ENCODE data around the gene SMLR1.

SMLR1 gene

GRCh38 chr6:130826442-130827246 lies 562 bp upstream of the SMLR1 start:
- no peaks in the 10 kb centered on the region for H3K36me3 ChIP-seq (replicated peaks; ENCODE audit: low read depth, low read length)
- H3K4me2 ChIP-seq (ENCODE audit: low read length), result no peak overlapping the region
- no peaks in the 10 kb centered on the region for H4K20me1 ChIP-seq (ENCODE audit: insufficient read depth, low read length)
- H2AFZ ChIP-seq (ENCODE audit: low read depth, low read length), result no peak overlapping the region
- TF ChIP-seq EZH2phosphoT487 (IDR thresholded peaks at IDR 0.05; ENCODE audit: low read depth) (no peak), CTCF (IDR thresholded peaks at IDR 0.05; ENCODE audit: low read depth, low read length) (no peak)
- H3K4me1 ChIP-seq (ENCODE audit: low read length), result peaks cover 6% of the 10 kb centered on the region; the same call in 1 of the 2 replicates
- no peaks in the 10 kb centered on the region for H3K27me3 ChIP-seq (ENCODE audit: low read depth, low read length)
- H3K79me2 ChIP-seq (ENCODE audit: low read length), result no peaks in the 10 kb centered on the region
- H3K9ac ChIP-seq (ENCODE audit: low read length), result no peak overlapping the region
- H3K27ac ChIP-seq (ENCODE audit: low read length), result no peak overlapping the region
- no peaks in the 10 kb centered on the region for H3K9me3 ChIP-seq (ENCODE audit: insufficient read depth, low read length)
- H3K4me3 ChIP-seq (ENCODE audit: low read length), result no peak overlapping the region

- Histone ChIP-seq H3K4me3 (ENCODE audit: low read length) (no peak overlapping the region), H3K36me3 (replicated peaks; ENCODE audit: low read depth, low read length) (no peaks in the 10 kb centered on the region), H3K27ac (ENCODE audit: low read length) (no peak overlapping the region), H3K9ac (ENCODE audit: low read length) (no peak overlapping the region), H2AFZ (ENCODE audit: low read depth, low read length) (no peak overlapping the region), H3K79me2 (ENCODE audit: low read length) (no peaks in the 10 kb centered on the region), H3K4me1 (ENCODE audit: low read length) (peaks cover 6% of the 10 kb centered on the region; the same call in 1 of the 2 replicates), H3K27me3 (ENCODE audit: low read depth, low read length) (no peaks in the 10 kb centered on the region), H4K20me1 (ENCODE audit: insufficient read depth, low read length) (no peaks in the 10 kb centered on the region), H3K9me3 (ENCODE audit: insufficient read depth, low read length) (no peaks in the 10 kb centered on the region), H3K4me2 (ENCODE audit: low read length) (no peak overlapping the region)
- TF ChIP-seq CTCF (IDR thresholded peaks at IDR 0.05; ENCODE audit: low read depth, low read length), result no peak
- TF ChIP-seq EZH2phosphoT487 (IDR thresholded peaks at IDR 0.05; ENCODE audit: low read depth), result no peak
These were observed 2.2 kb downstream of the SMLR1 start for GRCh38 chr6:130829333-130829910.

- no peaks in the 10 kb centered on the region for H3K9me3 ChIP-seq (ENCODE audit: insufficient read depth, low read length)
- no peaks in the 10 kb centered on the region for H4K20me1 ChIP-seq (ENCODE audit: insufficient read depth, low read length)
- H3K79me2 ChIP-seq (ENCODE audit: low read length), result no peaks in the 10 kb centered on the region
- H3K9ac ChIP-seq (ENCODE audit: low read length), result no peak overlapping the region
- H3K36me3 ChIP-seq (replicated peaks; ENCODE audit: low read depth, low read length), result no peaks in the 10 kb centered on the region
- H2AFZ ChIP-seq (ENCODE audit: low read depth, low read length), result no peak overlapping the region
- no peak overlapping the region for H3K4me2 ChIP-seq (ENCODE audit: low read length)
- no peak overlapping the region for H3K4me3 ChIP-seq (ENCODE audit: low read length)
- H3K27me3 ChIP-seq (ENCODE audit: low read depth, low read length), result no peaks in the 10 kb centered on the region
- TF ChIP-seq CTCF (IDR thresholded peaks at IDR 0.05; ENCODE audit: low read depth, low read length) (no peak), EZH2phosphoT487 (IDR thresholded peaks at IDR 0.05; ENCODE audit: low read depth) (no peak)
- no peak overlapping the region for H3K27ac ChIP-seq (ENCODE audit: low read length)
- H3K4me1 ChIP-seq (ENCODE audit: low read length), result no peaks in the 10 kb centered on the region
These were observed 4.4 kb downstream of the SMLR1 start for GRCh38 chr6:130831607-130832006.

GRCh38 chr6:130833569-130833968 lies 6.4 kb downstream of the SMLR1 start:
- H3K36me3 ChIP-seq (replicated peaks; ENCODE audit: low read depth, low read length), result no peaks in the 10 kb centered on the region
- H3K9me3 ChIP-seq (ENCODE audit: insufficient read depth, low read length), result no peaks in the 10 kb centered on the region
- no peaks in the 10 kb centered on the region for H3K27me3 ChIP-seq (ENCODE audit: low read depth, low read length)
- no peaks in the 10 kb centered on the region for H4K20me1 ChIP-seq (ENCODE audit: insufficient read depth, low read length)
- H3K79me2 ChIP-seq (ENCODE audit: low read length), result no peaks in the 10 kb centered on the region
- no peak overlapping the region for H3K9ac ChIP-seq (ENCODE audit: low read length)
- H2AFZ ChIP-seq (ENCODE audit: low read depth, low read length), result no peak overlapping the region
- no peak overlapping the region for H3K4me3 ChIP-seq (ENCODE audit: low read length)
- H3K4me1 ChIP-seq (ENCODE audit: low read length), result no peaks in the 10 kb centered on the region
- H3K27ac ChIP-seq (ENCODE audit: low read length), result no peak overlapping the region
- no peak overlapping the region for H3K4me2 ChIP-seq (ENCODE audit: low read length)
- TF ChIP-seq CTCF (IDR thresholded peaks at IDR 0.05; ENCODE audit: low read depth, low read length), result no peak
- TF ChIP-seq EZH2phosphoT487 (IDR thresholded peaks at IDR 0.05; ENCODE audit: low read depth), result no peak

All from OCI-LY3 (cell line).